LNCaP clone FGC (cell line): ENCODE results near the gene ZNF385B.
"Not testable (repeated sequence)": the region's sequence is repeated elsewhere in the genome, so short reads cannot be mapped to it uniquely, and the experiment has no call there.

Experiments used
- DNase-seq: peaks from one replicate; pipeline ENCODE4 v3.0.0-alpha.2; 2011; ENCODE audit warnings: low read depth
- H3K4me3 ChIP-seq: 2 replicates; pipeline ENCODE4 v1.5.1; 2011; ENCODE audit warnings: mild to moderate bottlenecking, low read depth, low read length, control low read depth
- CTCF ChIP-seq: IDR thresholded peaks from 2 replicates; pipeline ENCODE4 v1.5.1; 2012; ENCODE audit warnings: mild to moderate bottlenecking; ENCODE audit not compliant: control insufficient read depth, insufficient read depth; ENCODE audit errors: extremely low read depth

Gene ZNF385B

GRCh38 chr2:179461420-179461819, 400.0 kb downstream of the ZNF385B start:
- no peak for DNase-seq
- TF ChIP-seq CTCF = no peak
- no peak overlapping the region for H3K4me3 ChIP-seq

GRCh38 chr2:179460181-179460929, 401.1 kb downstream of the ZNF385B start:
- TF ChIP-seq CTCF = no peak
- no peak overlapping the region for H3K4me3 ChIP-seq
- DNase-seq = no peak

GRCh38 chr2:179458113-179458512, 403.3 kb downstream of the ZNF385B start:
- DNase-seq = not testable (repeated sequence)

GRCh38 chr2:179455824-179456223, 405.6 kb downstream of the ZNF385B start:
- no peak for DNase-seq
- no peak for TF ChIP-seq CTCF
- no peak overlapping the region for H3K4me3 ChIP-seq

More at GRCh38 chr2:179458113-179458512, 403.3 kb downstream of the ZNF385B start:
- H3K4me3 ChIP-seq = not testable (repeated sequence)

GRCh38 chr2:179455172-179455524, 406.3 kb downstream of the ZNF385B start:
- no peak for TF ChIP-seq CTCF
- H3K4me3 ChIP-seq = no peak overlapping the region
- DNase-seq = no peak

GRCh38 chr2:179454443-179455171, 406.8 kb downstream of the ZNF385B start:
- H3K4me3 ChIP-seq = no peak overlapping the region
- no peak for DNase-seq
- TF ChIP-seq CTCF = no peak

- DNase-seq = no peak
- TF ChIP-seq CTCF = no peak
- no peak overlapping the region for H3K4me3 ChIP-seq
Measured at GRCh38 chr2:179449010-179449409, 412.4 kb downstream of the ZNF385B start.
